SHP77 treated with DMSO at 0.1 percent for 48 hours (cell line): ENCODE results near the gene NOD1.
"Not testable (repeated sequence)": the region's sequence is repeated elsewhere in the genome, so short reads cannot be mapped to it uniquely, and the experiment has no call there.

Experiments used
- DNase-seq: peaks from one replicate; lab custom pipeline; 2025; lab: John Stamatoyannopoulos, UW

Gene NOD1

GRCh38 chr7:30420662-30421061, 57.9 kb downstream of the NOD1 start:
- DNase-seq: peak; percentile 34

GRCh38 chr7:30420080-30420479, 58.5 kb downstream of the NOD1 start:
- not testable (repeated sequence) for DNase-seq

DNA sequence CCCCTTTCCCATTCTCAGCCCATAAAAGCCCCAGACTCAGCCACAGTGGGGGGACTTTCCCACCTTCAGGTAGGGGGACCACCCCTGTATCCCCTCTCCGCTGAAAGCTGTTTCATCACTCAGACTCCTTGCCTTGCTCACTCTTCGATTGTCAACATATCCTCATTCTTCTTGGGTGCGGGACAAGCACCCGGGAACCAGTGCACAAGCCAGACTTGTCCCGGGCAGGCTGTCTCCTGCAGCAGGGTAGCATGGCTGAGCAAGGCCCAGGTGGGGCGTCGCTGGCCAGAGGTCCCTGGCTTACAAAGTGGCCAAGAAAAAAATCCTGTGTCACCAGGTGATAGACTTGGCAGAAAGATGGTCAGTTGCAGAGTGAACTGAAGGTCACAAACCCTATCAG, 64.7 kb downstream of the NOD1 start:
- no peak for DNase-seq

DNA sequence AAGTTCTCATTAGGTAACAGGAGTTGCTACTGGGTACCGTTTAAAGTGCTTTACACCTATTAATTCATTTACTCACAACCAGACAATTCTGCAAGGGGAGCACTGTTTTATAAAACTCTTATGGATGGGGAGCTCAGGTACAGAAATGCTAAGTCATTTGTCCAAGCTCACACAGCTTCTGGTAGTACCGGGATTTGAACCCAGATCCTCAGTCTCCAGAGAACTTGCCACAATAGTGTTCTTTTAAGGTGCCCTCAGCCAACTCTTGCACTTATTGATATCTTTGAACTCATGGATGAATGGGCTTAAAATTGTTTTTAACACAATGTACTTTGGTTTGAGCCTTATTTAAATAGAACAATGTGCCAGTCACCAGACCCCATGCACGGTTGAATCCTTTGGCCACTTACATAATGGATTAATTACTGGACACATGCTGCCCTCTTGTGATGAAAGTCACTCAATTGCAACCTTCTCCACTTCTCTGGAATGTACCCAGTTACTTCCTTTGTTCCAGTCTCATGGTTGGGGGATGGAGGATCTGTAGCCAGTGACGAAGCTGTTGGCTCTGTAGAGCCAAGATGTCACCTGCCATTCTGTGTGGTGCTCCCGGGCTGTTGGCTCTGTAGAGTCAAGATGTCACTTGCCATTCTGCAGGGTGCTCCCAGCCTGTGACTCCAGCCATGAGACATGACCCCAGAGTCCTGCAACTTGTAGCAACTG, 65.6 kb downstream of the NOD1 start:
- DNase-seq: peak; percentile 63

DNA sequence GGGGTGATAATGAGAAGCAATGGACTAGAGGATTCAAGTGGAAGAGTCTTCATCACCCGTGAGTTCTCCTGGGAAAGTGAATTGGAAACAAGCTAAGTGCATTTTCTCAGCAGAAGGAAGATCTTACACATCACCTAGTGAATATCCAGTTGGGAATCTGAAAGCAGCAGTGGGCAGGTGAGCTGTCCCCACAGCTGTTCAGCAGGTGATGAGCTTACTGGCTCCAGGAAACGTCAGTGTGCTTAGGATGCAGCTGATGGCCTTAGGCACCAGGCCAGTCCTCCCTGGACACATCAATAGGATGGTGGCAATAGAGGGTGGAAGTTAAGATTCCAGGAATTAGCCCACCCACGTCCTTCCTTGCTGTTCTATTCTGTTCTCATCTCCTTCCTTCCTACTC, 66.7 kb downstream of the NOD1 start:
- no peak for DNase-seq

- no peak for DNase-seq
Observed at GRCh38 chr7:30411173-30411572, 67.4 kb downstream of the NOD1 start.

DNA sequence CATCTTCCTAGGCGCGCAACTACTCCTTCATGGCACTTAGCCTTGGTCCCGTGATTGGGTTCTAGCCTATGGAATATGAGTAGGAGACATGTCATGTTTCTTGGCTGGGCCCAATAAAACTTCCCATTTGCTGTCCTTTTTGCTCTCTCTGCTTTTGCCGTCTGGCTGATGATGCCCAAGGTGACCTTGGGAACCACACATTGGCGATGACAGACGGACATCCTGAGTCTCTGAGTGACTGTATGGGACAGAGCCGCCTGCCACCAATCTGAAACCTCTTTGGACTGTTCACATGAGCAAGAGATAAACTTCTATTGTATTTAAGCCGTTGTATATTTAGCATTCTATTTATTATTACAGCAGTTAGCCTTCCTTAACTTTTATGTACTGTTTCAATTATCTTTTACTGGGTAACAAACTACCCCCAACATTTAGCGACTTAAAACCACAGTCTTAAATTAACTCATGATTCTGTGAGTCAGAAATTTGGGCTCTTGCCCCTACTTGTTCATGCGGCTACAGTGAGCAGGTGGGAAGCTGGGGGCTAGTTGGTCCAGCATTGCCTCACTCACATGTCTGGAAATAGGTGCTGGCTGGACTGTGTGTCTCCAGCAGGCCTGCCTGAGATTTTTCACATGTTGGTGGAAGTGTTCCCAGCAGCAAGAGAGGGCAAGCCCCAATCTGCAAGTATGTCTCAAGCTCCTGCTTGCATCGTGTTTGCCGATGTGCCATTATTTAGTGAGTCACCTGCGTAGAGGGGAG, 71.7 kb downstream of the NOD1 start:
- DNase-seq: no peak

- DNase-seq: no peak
Observed at GRCh38 chr7:30405179-30405578, 73.4 kb downstream of the NOD1 start.

GRCh38 chr7:30403477-30403876, 75.1 kb downstream of the NOD1 start:
- DNase-seq: no peak

DNA sequence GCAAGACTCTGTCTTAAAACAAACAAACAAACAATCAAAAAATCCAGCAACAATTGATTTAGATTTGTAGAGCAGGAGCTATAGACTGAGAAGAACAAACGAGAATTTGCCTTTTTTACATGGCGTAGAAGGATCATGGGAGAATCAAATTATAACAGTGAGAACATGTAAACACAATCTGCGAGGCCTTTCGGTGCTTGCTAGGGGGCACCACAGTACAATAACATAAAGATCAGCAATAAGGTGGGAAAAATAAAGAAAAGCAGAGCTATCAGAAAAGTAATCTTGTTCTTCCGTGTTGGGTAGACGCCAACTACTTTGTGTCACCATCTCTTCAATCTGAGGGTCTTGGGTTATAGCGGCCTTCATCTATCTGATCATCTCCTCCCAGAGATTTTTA, 82.2 kb downstream of the NOD1 start:
- no peak for DNase-seq

GRCh38 chr7:30395676-30396075, 82.9 kb downstream of the NOD1 start:
- DNase-seq: no peak

- no peak for DNase-seq
Observed at GRCh38 chr7:30391806-30392205, 86.8 kb downstream of the NOD1 start.

DNA sequence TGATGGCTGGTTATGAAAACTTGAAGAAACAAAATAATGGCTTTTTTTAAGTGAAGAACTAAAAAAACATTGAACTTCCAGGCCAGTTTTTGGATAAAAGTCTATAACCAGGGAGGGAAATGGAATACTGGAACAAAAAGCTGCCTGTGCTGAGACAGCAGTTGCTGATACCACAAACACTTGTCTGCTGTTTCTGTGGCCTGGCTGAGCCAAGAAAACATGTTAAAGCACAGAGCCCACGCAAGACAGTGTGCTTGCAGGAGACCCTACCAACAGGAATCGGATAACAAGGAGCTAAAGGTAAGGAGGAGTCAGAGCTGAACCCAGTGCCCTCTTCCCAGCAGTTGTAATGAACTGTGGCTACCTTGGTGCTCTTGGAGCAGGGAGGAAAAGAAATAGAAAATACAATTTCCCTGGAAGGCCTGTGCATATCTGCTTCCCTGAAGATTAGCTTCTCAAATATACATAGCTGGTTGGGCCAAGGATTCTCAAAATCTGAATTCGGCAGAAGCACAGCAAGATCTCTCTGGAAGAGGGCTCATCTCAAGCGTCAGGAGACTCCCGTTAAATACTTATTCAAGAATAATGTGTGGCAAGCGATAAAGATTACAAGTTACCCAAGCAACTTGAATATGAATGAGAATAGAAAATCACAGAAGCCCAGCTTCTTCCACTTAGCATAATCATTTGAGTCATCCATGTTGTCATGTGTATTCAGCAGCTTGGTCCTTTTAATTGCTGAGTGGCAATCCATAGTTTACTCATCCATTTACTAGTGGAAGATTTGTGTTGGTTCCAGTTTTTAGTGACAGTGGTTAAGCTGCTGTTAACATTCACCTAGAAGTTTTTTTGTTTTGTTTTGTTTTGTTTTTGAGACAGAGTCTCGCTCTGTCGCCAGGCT, 87.6 kb downstream of the NOD1 start:
- no peak for DNase-seq

DNA sequence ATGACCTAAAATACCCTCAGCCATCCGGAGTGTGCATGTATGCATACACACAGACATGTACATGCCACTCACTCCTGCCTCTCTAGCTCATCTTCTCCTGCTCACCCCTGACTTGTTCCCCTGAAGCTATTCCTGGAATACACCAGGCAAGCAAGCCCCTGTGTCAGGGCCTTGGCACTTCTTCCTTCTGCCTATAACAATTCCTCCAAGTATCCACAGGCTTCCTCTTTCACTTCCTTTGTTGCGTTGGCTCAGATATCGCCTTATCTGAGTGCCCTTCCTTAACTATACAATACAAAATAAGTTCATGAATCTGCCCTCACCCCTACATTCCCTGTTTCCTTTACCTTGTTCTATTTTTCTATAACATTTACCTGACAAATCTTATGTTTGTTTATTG, 88.8 kb downstream of the NOD1 start:
- no peak for DNase-seq

DNA sequence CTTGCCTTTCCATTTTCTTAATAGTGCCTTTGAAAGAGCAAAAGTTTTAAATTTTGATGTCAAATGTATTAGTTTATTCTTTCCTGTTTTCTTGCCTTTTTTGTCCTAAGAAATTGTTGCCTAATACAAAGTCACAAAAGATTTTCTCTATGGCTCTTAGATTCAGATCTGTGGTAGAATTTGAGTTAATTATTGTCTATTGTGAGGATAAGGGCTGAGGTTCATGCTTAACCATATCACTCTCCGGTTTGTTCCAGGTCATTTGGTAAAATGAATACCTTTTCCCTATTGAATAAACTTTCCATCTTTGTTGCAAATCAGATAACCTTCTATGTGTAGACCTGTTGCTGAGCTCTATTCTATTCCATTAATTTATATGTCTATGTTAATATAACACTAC, 96.0 kb downstream of the NOD1 start:
- DNase-seq: no peak

GRCh38 chr7:30380824-30381223, 97.8 kb downstream of the NOD1 start:
- not testable (repeated sequence) for DNase-seq

DNA sequence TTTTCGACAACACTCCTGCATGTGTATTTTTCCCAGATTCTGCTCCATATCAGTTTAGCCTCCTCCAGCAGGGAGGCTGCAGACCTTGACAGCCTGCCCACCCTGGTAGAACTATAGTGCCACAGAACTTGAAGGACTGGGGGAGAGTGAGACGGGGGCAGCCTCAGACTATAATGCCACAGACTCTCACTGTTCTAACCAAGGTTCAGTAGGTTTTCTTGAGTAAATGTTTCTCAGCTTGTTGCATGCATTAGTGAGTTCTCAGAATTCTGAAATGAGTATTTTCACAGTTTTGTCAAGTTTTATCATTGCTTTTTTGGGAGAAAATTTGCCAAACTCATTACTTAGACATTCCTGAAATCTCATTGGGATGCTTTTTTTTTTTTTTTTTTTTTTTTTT, 98.3 kb downstream of the NOD1 start:
- no peak for DNase-seq

DNA sequence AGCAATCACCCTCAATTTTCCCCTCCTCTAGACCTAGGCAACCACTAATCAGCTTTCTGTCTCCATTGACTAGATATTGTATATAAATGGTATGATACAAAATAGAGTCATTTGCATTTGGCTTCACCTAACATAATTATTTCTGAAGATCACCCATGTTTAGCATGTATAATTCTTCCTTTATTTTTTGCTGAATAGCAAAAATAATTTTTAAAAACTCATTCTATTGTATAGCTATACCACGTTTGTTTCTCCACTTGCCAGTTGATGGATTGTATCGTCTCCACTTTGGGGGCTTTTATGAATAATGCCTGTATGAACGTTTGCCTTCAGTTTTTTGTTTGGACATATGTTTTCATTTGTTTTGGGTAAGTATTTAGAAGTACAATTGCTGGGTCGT, 98.8 kb downstream of the NOD1 start:
- DNase-seq: no peak

DNA sequence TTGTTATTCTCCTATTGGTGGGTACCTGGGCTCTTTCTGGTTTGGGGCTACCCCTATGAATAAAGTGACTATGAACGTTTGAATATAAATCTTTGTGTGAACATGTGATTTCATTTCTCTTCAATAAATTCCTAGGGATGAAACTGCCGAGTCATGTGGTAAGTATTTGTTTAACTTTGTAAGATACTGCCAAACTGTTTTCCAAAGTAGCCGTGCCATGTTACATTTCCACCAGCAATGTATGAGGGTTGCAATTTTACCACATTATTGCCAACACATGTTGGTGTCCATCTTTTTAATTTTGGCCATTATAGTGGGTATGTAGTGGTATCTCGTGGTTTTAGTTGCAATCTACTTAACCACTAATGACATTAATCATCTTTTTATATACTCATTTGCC, 99.5 kb downstream of the NOD1 start:
- no peak for DNase-seq

DNA sequence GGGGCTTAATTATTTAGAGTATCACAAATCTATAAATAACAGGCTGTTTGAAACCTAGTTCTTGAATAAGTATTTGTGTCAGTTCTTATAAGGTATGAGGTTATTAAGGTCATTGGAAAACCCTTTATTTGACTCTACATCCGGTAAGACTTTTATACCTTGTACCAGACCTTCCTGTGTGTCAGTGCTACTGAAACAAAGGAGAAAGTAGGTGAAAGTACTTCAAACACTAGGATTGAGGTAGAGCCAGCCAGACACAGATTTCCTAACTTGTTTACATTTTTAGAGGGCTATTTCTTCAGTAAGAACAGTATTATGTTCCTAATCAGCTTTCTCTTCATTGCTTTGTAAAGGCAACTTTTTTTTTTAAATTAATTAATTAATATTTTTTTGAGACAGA, 100.3 kb downstream of the NOD1 start:
- no peak for DNase-seq
